ENCODE results near the gene APOA4. TPM values are rescaled to one million over a fixed set of nuclear protein-coding genes. Genes with fewer than 3 reads are reported as not detected.

Gene APOA4
- total RNA-seq, 1 donor from 2014 or later = not detected

Other genes with a start within 250 kb of the APOA4 start
- 7.2 TPM for gene BUD13, start 50.3 kb downstream of the APOA4 start, total RNA-seq
- 18.2 TPM for gene ZPR1, start 35.3 kb downstream of the APOA4 start, total RNA-seq
- gene APOA5, start 31.4 kb downstream of the APOA4 start, total RNA-seq = not detected
- gene APOC3, start 6.6 kb upstream of the APOA4 start, total RNA-seq = not detected
- gene APOA1, start 14.3 kb upstream of the APOA4 start, total RNA-seq = 9.2 TPM